GDM1 (cell line): ENCODE measurements around the gene FAIM2.

Experiments used
- DNase-seq: peaks from one replicate; lab custom pipeline; 2025; lab: John Stamatoyannopoulos, UW

Gene FAIM2

GRCh38 chr12:49903700-49904423 is at the start of gene FAIM2:
Gene FAIM2 (minus strand): TSS chr12:49903900. CDS start chr12:49903792, 108 bp downstream.
- no peak for DNase-seq

DNA sequence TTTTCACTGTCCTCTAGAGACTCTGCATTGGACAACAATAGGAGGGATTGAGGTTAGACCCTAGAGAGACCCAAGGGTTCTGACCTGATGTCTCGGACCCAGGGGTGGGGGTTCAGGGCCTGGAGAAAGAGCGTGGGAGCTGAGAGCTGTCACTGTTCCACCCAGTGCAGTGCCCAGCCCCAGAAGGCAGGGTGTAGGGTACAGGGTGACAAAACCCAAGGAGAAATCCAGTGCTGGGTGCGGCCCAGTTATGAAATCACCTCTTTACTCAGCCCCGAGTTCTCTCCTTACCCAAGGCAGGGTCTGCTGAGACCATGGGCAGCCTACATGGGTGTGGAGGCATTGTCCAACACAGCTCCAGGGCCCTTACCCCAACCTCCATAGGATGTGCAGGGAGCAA is 49.5 kb upstream of the FAIM2 start:
- no peak for DNase-seq

GRCh38 chr12:49952391-49953055 is 48.8 kb upstream of the FAIM2 start:
- no peak for DNase-seq

GRCh38 chr12:49951411-49952240 is 47.9 kb upstream of the FAIM2 start:
- no peak for DNase-seq

GRCh38 chr12:49950273-49951251 is 46.9 kb upstream of the FAIM2 start, which contains the start of gene AQP2:
Gene AQP2 (plus strand): TSS chr12:49950737. CDS start chr12:49950831, 94 bp downstream.
- DNase-seq, result no peak

GRCh38 chr12:49949866-49950265 is 46.2 kb upstream of the FAIM2 start:
- DNase-seq, result no peak

DNA sequence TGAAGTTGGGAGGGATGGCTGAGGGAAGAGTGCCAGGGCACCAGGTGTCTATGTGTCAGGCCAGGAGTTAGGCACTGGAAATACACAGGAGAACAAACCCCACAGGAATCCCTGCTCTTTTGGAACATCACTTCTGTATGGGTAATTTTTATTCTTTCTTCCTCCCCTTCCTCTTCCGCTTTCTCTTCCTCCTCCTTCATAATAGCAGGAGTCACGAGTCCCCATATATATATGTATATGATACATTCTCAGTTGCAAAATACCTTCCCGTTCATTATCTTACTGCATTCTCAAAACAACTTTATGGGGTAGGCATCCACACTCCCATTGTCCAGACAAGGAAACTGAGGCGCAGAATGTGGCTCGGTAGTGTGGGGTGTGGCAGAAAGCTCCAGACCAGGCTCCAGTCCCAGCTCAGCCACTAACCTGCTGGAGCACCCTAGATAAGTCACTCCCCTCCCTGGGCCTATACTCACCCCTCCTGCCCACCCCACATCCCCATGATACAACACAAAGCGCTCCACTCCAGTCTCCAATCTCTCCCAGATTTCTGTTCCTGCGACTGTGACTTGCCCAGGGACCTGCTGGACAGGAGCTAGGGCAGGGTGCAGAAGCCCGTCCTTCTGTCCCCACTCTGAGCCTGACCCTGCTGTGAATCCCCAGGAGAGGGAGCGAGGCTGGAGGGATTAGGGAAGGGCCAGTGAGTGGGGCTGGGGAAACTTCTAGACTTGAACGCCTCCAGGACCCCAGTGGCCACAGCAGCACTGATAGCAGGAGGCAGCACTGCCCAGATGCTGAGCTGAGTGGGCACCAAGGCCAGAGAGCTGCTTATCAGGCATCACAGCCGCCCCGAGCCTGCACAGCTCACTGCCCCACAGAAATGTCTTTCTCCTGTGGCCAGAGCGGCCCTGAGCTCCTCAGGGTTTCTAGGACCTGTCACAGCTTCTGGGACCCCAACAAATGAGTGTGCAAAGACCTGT is 45.5 kb upstream of the FAIM2 start:
- no peak for DNase-seq

- no peak for DNase-seq
Measured at GRCh38 chr12:49947593-49948226, 44.0 kb upstream of the FAIM2 start.

- DNase-seq, result no peak
Measured at GRCh38 chr12:49946497-49946896, 42.8 kb upstream of the FAIM2 start.

- no peak for DNase-seq
Measured at GRCh38 chr12:49946086-49946485, 42.4 kb upstream of the FAIM2 start.

- peak; percentile 23 for DNase-seq
Measured at GRCh38 chr12:49945394-49946080, 41.8 kb upstream of the FAIM2 start.

- no peak for DNase-seq
Measured at GRCh38 chr12:49944718-49945117, 41.0 kb upstream of the FAIM2 start.

GRCh38 chr12:49944046-49944445 is 40.3 kb upstream of the FAIM2 start:
- no peak for DNase-seq

DNA sequence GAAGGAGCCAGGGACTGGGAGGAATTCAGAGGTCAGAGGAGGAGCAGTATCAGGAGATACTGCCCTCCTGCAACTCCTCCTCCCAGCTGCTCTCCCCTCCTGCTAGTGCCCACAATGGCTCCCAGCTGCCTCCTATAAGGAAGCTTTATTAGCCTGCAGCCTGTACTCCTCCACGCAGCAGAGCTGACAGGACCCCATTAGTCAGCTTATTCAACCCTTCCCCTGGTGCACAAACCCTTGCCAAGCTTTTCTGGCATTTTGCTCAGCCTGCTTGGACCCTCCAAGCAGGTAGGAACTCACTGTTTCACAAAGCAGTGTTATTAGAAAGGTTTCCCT is 39.9 kb upstream of the FAIM2 start:
- DNase-seq, result no peak

GRCh38 chr12:49942921-49943624 is 39.4 kb upstream of the FAIM2 start:
- DNase-seq, result no peak

DNA sequence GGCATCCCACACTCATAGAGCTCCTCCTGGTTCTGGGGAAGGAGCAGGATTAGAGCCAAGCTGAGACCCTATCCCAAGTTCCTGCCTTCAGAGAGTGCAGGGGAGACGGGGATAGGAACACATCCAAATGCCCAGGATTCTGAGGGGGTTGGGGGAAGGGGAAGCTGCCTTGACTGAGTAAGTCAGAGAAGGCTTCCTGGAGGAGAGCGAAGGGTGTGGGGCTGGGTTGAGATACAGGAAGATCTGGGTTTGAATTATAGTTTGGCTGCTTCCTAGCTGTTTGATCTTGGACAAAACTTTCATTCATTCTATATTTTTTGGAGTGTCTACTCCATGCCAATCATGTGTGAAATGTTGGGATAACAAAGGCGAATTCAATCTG is 38.8 kb upstream of the FAIM2 start:
- DNase-seq, result no peak

DNA sequence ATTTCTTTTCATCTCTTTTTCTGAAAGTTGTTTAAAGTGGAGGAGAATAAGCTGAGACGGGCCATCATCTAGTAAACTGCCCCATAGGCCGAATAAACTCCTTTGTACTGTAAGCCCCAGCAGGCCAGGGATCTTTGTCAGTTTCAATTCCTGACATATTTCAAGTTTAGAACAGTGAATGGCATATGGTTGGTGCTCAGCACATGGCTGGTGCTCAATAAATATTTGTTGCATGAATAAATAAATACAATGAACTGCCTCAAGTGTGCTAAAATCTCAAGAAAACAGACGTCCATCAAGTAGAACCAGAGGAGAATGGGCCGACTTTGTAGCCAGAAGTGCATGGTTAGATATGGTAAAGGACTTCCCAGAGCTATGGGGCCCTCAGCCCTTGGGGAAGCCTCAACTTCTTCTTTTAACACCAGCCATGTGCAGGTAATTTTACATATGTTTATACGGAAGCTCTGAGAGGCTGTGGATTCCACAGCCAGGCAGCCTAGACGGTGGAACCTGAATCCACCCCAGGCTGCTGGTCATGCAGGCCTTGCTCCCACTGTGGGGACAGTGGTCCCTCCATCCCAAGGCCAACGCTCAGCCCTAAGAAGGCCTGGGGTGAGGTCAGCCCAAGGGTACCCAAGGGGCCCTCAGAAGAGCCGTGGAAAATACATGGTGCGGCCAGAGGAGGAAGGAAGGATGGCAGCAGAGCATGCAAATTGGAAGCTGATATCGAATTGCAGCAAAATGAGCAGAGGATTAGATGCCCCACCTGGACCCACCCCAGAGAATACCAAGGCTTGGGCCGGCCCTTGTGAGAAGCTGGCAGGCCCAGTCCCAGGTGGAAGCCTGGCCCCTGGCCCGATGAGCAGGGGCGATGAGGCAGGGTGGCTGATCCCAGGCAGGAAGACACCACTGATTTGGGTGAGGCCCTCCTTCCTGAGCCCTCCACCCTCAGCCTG is 38.1 kb upstream of the FAIM2 start:
- no peak for DNase-seq

GRCh38 chr12:49939707-49940106 is 36.0 kb upstream of the FAIM2 start:
- no peak for DNase-seq
